Renal pelvis (tissue), 12 donors: Measurements from ENCODE around the gene TMEM117. TPM values are rescaled to one million over a fixed set of nuclear protein-coding genes. Genes with fewer than 3 reads are reported as not detected.

Experiments used
- DNase-seq: peaks from one replicate; pipeline ENCODE4 v3.0.0-alpha.2; 2013
- long read RNA-seq, 16 experiments: transcript quantifications; one replicate each; lab custom pipeline, GENCODE V29; 2026
- polyA plus RNA-seq, 3 donors: library from polyadenylated mRNA; unstranded; fragments of 120-200 nt; gene quantifications; one replicate each; pipeline ENCODE4 v1.2.1, GENCODE V29; 2013; ENCODE audit not compliant: insufficient read length in 3 of 3

Gene TMEM117
- polyA plus RNA-seq: 10 to 100 TPM in 2 of 3 donors, 1 to 10 TPM in 1; 9.1 to 12.7 (median 12.7) TPM
- long read RNA-seq, donor 1, transcript TMEM117-201 (8 exons, 2,758 nt): major isoform, 5 of 5 reads
- long read RNA-seq, donor 1, partial matches to known transcripts: 0 of 5 reads
- long read RNA-seq, donor 1, other reads (novel, unspliced or antisense): 0 of 5 reads
- long read RNA-seq, donor 2, partial matches to known transcripts: 0 of 3 reads
- long read RNA-seq, donor 2, other reads (novel, unspliced or antisense): 0 of 3 reads
- long read RNA-seq, donor 3, partial matches to known transcripts: 0 of 4 reads
- long read RNA-seq, donor 3, other reads (novel, unspliced or antisense): 0 of 4 reads
- long read RNA-seq, donor 4, partial matches to known transcripts: 0 of 3 reads
- long read RNA-seq, donor 4, other reads (novel, unspliced or antisense): 0 of 3 reads
- long read RNA-seq, donor 5, partial matches to known transcripts: 0 of 1 reads
- long read RNA-seq, donor 5, other reads (novel, unspliced or antisense): 0 of 1 reads
- long read RNA-seq, donor 6, transcript TMEM117-201 (8 exons, 2,758 nt): major isoform, 5 of 6 reads
- long read RNA-seq, donor 6, partial matches to known transcripts: 0 of 6 reads
- long read RNA-seq, donor 6, other reads (novel, unspliced or antisense): 0 of 6 reads
- long read RNA-seq, donor 7, partial matches to known transcripts: 0 of 3 reads
- long read RNA-seq, donor 7, other reads (novel, unspliced or antisense): 0 of 3 reads
- long read RNA-seq, donor 8, partial matches to known transcripts: 0 of 2 reads
- long read RNA-seq, donor 8, other reads (novel, unspliced or antisense): 0 of 2 reads
- long read RNA-seq, donor 9, transcript TMEM117-201 (8 exons, 2,758 nt): major isoform, 6 of 6 reads
- long read RNA-seq, donor 9, partial matches to known transcripts: 0 of 6 reads
- long read RNA-seq, donor 9, other reads (novel, unspliced or antisense): 0 of 6 reads
- long read RNA-seq, donor 10, partial matches to known transcripts: 0 of 3 reads
- long read RNA-seq, donor 10, other reads (novel, unspliced or antisense): 0 of 3 reads
- long read RNA-seq, donor 11, partial matches to known transcripts: 0 of 3 reads
- long read RNA-seq, donor 11, other reads (novel, unspliced or antisense): 0 of 3 reads
- long read RNA-seq, donor 12, partial matches to known transcripts: 0 of 4 reads
- long read RNA-seq, donor 12, other reads (novel, unspliced or antisense): 0 of 4 reads
- long read RNA-seq, donor 13, partial matches to known transcripts: 0 of 2 reads
- long read RNA-seq, donor 13, other reads (novel, unspliced or antisense): 0 of 2 reads
- long read RNA-seq, donor 14: 0 reads
- long read RNA-seq, donor 15, partial matches to known transcripts: 0 of 3 reads
- long read RNA-seq, donor 15, other reads (novel, unspliced or antisense): 0 of 3 reads
- long read RNA-seq, donor 16, partial matches to known transcripts: 5 of 8 reads
- long read RNA-seq, donor 16, other reads (novel, unspliced or antisense): 0 of 8 reads

DNA sequence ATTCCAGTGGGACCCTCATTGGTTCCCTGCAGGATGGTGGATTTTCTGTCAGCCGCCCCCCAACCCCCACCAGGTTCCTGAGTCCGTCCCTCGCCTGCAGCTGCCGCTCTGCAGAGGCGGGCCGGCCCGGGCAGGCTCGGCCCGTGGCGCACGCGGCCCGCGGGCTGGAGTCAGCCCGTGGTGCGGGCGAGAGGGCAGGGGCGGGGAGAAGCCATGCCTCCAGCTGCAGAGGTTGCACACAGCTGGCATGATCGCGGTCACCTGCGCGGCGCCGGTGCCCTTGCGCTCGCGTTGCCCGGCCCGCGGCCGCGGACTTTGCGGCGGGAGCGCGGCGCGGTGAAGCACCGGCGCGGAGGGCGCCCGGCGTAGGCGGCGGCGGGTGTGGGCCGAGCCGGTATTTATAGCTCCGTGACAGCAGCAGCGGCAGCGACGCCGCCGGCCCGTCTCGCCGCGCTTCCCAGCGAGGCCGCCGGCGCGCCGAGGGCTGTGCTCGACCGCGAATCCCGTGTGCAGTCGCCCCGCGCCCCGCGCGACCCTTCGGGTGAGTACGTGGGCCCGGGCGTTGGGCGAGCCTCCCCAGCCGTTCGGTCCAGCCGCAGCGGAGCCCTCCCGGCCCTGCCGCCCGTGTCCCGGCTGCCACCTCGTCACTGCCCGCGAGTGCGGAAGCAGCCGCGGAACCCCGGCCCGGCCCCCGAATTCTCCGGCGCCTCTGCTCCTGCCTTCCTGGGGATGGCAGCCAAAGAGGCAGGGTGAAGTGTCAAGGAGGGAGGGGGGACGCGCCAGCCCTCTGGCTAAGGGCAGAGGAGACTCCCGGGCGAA, at the start of gene TMEM117:
Gene TMEM117, plus strand, starts transcription at position 426 of the 819 bp plus-strand sequence.
- peak; percentile 62 for DNase-seq

- no peak for DNase-seq
Observed at GRCh38 chr12:43786899-43787693, 48.8 kb upstream of the TMEM117 start.

GRCh38 chr12:43789941-43790340, 45.9 kb upstream of the TMEM117 start:
- no peak for DNase-seq

- DNase-seq: no peak
Observed at GRCh38 chr12:43795716-43796280, 40.1 kb upstream of the TMEM117 start.

DNA sequence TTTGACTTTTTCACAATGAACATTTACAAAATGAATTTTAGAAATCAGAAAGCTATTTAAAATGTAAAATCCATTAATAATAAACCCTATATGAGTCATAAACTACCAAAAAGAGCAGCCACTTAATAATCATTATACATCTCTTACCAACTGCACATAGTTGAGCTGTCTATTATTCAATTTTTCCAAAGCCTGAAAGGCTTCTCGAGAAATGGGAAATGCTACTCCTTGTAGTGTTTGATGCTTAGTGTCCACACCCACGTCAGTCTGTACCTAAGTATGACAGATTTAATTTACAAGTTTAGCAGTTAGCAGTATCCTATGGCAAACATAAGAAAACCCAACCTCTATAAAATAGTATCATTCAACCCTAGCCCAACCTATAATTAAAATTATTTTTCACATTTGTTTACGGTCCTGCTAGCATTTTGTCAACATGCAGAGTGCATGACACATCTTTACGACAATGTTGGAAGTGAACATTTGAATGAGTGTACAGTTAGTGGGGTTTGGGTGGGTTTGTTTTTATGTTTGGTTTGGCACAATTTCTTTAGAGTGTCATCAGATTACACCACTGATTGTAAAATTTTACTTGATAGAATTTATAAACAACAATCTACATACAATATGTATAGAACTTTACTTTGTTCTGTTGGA, 38.2 kb upstream of the TMEM117 start:
- DNase-seq: no peak

DNA sequence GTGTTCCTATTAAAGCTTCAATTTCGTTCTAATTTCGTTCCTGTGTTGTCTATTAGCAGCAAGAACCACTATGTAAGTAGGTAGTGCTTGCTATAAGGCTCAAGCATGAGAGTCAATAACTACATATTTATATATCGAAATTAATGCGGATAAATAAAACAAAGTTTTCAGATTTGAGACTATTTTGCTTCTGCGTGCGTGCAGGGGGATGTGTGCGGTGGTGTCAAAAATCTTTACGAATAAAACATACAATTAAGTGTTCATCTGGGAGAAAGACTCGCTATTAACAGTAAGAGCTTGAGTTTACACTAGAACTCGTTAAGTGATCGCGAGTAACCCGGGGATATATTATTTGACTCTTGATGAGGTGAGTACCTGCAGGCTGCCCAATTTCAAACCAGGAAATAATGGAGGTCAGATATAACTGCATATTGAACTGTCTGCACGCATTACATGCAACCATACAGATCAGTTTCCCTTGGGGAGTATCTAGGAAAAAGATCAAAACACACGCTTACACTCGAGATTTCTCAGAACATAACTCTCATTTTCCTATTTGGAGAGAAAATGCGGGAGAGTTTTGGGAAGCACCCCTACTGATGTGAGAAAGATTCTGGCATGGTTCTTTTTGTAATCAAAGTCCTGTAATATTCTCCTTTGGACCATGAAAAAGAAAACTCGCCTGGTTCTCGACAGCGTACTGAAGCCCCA, 30.6 kb upstream of the TMEM117 start:
- DNase-seq: no peak

- DNase-seq: peak; percentile 87
Observed at GRCh38 chr12:43805860-43806736, 29.8 kb upstream of the TMEM117 start, which contains the start of gene TWF1. Gene TWF1 (minus strand): TSS chr12:43806317. CDS start chr12:43806245, 72 bp downstream.

DNA sequence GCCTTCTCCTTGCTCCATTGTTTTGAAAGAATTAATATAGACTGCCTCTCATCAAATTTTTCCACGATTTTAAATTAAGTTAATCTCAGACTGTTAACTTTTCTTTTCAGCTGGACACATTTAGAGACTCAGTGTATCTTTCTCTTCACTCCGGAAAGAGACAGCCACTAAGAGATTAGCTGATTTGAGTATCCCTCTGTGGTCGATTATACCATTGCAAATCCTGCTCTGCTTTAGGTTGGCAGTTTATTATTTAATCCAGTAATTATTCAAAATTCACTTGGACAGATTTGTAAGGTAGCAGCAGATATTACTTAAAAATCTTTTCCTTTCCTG, 29.2 kb upstream of the TMEM117 start:
- no peak for DNase-seq

GRCh38 chr12:43807386-43807785, 28.5 kb upstream of the TMEM117 start:
- no peak for DNase-seq

DNA sequence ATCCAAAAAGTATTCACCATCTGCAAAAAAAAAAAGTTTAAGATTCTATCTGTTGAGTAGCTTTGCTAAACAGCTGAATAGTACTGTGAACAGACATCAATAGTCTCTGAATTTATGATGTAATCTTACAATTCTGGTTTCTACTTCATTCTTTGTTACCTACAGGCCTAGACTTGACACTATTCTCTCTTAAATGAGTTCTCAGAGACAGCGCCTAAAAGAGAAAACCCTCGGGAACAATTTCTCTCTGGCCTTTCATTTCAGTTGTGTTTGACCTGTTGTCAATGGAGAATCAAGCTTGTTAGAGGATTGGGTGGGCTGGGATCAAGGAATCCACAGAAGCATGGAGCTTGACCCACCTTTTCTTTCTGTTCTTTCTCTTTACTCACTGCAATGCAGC, 23.8 kb upstream of the TMEM117 start:
- DNase-seq: no peak

GRCh38 chr12:43812926-43813325, 23.0 kb upstream of the TMEM117 start:
- no peak for DNase-seq

- no peak for DNase-seq
Observed at GRCh38 chr12:43815416-43815815, 20.5 kb upstream of the TMEM117 start.

DNA sequence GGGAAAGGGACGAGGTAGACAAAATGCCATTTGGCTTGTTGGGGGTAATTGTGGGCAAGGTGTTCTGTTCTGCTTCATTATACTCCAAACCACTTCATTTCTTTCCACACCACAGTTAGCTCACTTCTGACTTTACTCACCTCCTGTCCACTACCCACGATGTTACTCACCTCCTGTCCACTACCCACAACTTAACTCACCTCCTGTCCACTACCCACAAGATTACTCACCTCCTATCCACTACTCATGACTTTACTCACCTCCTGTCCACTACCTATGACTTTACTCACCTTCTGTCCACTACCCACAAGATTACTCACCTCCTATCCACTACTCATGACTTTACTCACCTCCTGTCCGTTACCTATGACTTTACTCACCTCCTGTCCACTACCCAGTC, 19.7 kb upstream of the TMEM117 start:
- no peak for DNase-seq

- DNase-seq: no peak
Observed at GRCh38 chr12:43824207-43824775, 11.6 kb upstream of the TMEM117 start.

DNA sequence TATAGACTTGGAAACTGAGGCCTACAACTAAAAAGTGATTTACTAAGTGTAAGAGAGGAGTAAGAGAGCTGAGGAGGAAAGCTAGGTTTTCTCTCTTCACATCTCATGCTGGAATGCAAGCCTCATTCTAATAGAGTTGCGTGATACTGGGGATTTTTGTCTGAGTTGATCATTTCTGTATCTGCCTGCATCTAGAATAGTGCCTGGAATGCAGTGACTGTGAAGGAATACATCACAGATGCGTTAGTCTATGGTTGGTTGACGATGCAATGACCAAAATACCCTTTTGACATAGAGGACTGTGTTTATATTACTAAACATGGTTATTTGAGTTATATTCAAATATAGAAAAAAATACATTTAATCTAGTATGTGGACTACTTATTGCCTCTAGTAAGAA, 9.2 kb upstream of the TMEM117 start:
- DNase-seq: no peak

DNA sequence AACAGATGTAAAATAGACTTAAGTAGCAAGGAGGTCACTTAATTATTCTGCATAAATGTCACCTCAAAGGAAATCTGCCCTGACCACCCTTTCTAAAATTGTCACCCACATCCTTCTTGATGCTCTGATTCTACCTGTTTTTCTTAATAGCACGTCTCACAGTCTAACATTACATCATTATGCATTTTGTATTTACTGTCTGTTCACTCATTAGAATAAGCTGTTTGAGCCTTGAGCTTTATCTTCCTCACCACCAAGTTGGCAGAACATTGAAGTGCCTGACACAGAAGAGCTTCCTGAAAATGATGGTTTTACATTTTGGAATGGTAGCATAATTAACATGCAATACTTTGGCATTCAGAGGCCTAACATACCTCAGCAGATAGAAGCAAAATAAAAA, 8.8 kb upstream of the TMEM117 start:
- DNase-seq: no peak
